ENCODE results near the gene MACROD2.

Gene MACROD2

DNA sequence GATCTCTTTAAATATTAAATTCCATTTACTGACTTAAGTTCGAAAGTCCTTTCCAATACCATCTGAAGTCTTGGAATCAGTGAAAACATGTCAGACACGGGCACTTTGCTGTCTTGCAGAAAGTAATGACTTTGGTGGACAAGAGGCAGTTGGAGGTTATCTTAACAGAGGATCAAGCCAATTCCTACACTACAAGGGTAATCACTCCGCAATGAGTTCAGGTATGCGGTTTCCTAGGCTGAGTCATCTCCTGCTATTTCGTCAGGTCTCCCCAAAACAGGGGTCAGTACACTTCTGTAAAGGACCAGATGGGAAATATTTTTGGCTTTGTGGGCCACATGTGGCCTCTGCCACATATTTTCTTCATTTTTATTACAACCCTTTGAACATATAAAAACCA, 1921.3 kb downstream of the MACROD2 start:
- no peak for DNase-seq

DNA sequence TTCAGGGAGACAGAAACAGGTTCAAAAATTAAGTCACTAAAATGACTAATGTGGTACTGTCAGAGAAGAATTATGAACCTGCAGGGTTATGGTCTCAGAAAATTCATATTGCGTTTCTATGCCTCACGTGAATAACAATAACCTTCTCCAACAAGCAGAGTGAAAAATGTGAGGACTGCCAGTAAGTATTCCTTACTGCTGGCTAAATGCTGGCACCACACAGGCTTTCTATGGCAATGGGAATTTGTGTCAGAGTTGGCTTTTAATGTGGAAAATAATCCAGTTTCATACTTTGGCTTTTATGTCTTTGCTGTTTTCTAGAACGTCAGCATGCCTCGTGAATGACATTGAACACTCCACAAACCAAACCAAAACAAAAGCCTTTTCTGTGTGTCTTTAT, 1922.0 kb downstream of the MACROD2 start:
- DNase-seq, result no peak

DNA sequence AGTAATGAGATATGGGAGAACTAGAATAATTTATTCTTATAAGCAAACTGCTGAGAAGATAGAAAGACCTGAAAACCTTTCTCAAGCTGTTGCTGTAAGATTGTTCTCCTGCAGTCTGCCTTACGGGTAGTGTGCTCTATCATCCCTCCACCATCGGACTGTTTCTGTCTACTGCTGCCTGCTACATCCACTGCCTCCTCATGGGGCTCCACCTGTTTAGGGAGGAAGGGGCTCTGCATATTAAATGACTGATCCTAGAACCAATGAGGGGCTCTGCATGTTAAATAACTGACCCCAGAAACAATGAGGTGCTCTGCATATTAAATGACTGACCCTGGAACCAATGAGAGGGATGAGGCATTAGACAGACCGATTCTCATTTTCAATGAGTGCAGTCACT, 1923.3 kb downstream of the MACROD2 start:
- DNase-seq, result no peak

DNA sequence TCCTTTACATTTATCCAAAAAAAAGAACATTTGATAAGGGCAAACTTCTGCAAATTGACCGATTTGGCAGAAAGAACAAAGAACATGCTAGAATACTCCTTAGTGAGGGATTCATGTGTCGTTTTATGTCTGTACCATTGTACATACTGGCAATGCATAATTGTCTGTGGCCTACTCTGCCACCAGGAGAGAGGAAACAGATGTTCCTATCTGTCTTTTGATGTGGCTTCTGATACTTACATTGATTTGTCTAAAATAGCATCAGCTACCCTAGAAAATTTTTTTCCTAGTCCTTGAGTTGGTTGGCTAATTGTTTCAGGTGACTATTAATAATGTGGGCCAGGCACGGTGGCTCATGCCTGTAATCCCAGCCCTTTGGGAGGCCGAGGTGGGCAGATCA, 1923.8 kb downstream of the MACROD2 start:
- DNase-seq, result no peak

DNA sequence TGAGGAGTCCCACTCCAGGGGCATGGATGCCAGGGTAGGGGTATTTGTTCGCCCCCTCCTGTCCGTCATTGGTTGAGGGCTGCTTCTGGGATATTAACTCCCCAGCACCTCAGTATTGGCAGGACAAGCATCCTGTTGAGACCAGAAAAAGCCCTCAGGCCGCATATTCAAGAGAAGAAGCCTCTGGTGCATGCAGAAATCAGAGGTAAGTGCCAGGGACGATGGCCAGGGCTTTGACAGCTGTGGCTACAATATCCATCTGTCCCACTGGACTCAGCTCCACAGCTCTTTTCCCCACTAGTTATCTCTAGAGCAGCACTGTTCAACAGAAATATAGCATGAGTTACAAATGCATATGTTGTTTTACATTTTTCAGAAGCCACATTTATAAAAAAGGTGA, 1926.6 kb downstream of the MACROD2 start:
- no peak for DNase-seq

DNA sequence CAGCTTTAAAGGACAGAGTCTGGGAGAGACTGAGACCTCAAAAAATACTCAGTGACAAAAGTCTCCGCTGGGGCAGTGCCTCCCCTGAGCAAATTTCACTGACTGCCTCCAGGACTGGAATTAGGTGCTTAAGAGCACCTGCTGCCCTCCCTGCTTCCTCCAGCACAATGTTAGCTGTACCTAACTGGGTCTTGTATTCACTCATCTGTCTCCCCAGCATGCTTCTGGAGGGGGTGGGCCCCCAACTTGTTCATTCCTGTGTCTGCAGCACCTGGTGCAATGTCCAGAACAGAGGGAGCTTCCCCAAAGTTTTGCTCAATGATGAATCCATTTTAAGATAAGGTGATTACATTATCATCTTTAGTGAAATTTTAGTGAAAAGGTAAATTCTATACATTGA, 1927.2 kb downstream of the MACROD2 start:
- no peak for DNase-seq

DNA sequence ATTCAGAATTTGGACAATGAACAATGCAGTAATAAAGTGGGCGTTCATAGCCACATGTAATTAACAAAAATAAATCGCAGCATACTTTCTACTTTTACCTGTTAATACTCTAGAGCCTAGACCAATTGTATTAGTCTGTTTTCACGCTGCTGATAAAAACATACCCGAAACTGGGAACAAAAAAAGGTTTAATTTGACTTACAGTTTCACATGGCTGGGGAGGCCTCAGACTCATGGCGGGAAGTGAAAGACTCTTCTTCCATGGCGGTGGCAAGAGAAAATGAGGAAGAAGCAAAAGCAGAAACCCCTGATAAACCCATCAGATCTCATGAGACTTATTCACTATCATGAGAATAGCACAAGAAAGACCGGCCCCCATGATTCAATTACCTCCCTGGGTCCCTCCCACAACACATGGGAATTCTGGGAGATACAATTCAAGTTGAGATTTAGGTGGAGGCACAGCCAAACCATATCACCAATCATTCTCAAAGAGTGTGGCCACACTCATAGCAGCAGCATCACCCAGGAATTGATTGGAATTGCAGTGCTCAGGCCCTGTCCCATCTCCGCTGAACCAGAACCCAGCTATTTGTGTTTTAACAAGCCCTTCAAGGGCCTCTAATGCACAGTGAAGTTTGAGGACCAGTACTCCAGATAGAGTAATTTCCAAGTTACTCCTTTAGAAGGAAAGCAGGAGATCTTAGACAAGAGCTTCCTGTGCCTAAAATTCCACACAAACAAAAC, 1927.9 kb downstream of the MACROD2 start:
- no peak for DNase-seq

DNA sequence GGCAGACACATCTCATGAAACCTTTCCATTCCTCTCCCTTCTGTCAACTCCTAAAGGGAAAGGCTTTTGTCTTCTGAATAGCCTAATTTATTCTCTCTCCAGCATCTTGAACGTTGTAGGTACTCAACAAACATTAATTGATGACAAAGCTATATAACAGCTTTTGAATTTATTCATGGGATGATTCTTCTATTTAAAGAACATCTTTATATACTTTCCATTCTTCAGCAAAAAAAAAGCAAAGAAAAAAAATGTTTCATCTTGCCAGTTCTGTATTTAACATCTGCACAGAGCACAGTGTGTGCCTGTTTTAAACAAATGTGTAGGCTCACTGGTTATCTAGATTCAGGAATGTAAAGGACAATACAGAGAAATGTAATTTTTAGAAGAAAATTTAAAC, 1929.2 kb downstream of the MACROD2 start:
- DNase-seq, result no peak

DNA sequence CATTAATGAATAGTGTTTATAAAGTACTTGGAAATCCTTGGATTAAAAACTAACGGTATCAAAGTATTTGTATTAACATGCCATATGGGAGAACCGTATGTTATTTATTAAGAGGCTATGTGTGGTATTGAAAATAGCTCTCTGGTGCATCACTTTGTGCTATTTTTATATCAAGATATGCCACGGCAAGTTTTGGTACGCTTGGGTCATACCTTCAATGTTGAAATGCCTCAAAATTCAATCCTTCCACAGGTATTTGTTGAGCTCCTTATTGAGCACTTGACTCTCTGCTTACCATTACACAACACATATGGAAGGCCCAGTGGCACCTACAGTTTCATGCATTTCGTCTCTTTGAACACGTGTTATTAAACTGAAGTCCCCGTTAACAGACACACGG, 1930.1 kb downstream of the MACROD2 start:
- no peak for DNase-seq

DNA sequence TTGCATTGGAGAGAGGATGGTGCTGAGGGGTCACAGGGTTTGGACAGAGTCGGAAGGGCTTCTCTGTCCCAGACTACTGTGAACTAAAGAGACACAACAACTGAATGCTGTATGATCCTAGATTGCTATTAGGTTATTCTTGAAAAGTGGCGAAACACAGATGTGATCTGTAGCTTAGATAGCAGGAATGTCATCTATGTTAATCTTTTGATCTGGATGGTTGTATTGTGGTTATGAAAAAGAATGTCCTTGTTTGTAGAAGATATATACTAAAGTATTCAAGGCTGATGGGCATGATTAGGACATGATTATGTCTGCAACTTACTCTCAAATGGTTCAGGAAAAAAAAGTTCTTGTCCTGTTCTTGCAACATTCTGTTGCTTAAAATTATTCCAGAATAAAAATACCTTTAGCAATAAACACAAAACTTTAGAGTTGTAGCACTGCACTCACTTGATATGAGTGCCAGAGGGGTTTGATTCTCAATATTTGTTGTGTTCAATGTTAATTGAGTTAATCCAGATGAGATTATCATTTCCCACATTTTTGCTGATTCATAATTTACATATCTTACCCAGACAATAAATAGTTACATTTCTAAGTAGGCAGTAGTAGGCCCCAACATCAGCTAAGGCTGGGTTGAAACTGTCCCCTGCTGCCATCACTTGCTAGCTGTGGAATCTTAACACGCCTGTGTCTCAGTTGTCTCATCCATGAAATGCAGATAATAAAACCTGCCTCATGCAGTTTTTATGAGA, 1932.8 kb downstream of the MACROD2 start:
- no peak for DNase-seq

DNA sequence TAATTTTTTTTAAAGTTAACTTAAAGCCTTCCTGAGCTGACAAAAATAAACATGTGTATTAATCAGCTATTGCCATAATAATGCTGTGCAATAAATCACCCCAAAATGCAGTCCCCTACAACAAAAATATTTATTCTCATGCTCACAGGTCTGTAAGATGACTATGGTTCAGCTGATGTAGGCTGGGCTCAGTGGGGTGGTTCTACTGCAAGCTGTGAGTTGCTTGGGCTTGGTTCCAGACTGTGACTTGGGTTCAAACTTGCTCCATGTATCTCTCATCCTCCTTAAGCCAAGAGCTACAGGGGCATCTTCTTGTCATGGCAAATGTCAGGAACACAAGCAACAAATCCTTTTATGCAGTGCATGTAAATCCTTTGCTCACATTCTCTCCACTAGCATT, 1933.6 kb downstream of the MACROD2 start:
- no peak for DNase-seq

DNA sequence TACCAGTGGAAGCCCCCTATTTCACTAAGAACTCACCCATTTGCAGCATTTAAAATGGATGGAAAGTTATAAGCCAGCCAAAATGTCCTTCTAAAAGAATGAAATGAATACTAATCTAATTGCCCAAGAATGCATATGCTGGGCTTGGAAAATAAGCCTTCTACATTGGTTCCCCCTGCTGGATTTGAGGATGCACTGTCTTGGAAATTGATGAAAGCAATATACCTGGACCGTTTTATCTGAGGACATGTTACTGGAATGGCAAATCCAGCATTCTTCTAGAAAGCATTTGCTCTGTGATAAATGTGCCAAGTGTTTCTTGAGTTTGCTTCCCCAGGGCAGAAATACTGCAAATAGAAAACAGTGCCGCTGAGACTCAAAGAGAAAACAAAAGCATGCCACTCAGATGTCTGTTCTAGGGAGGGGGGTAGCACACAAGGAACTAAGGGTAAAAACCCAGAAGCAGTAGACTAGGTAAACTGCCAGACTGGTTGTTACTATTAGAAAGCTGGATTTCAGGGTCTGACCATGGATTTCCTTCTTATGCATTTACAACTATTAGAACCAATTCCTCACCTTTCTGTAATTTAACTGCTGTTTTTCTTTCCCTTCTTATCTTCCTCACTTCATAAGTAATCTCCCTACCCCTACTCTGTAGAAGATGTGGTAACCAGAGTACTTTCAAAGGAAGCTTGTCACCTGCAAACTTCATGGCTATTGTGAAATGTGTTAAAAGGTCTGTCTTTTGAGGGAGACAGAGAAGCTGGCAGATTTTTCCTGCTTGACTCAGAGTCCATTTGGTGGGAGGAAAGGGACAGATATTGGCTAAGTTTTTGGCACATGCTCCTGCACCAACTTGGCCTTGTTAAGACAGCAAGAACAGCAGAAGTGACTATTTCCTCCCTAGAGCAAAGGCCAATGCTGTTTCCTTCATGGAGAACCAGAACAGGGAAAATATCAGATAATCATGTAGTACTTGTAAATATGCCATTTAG, 1935.3 kb downstream of the MACROD2 start:
- no peak for DNase-seq

DNA sequence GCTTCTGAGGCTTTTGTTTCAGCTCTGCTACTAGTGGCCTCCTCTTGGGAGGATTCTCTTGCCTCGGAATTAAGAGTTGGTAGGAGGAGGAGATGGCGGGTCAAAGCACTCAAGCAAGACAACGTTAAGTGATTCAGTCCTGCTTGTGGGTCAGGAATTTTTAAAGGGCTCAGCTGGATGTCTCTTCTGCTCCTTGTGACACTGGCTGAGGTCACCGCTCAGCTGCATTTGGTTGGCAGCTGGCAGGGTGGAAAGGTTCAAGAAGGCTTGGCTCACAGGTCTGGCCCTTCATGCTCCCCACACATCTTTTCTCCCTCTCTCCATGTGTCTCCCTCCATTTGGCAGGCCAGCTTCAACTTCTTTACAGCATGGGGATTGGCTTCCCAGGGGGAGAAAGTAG, 1936.6 kb downstream of the MACROD2 start:
- no peak for DNase-seq

DNA sequence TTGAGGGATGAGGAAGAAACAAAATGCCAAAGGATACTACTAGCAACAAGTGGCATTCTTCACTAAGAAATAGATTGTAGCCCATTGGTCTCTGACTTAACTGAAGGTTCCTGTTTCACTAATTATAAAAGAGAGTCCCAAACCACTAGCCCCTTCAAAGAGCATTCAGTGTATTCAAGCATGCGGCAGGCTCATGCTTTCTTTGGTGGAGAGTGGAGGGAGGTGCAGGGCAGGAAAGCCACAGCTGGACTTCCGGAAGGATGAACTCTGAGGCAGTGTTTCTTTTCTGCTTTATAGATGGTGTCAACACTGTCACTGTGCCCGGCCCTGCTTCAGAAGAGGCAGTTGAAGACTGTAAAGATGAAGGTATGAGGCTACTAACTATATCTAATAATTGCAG, 1941.9 kb downstream of the MACROD2 start:
- DNase-seq, result no peak

DNA sequence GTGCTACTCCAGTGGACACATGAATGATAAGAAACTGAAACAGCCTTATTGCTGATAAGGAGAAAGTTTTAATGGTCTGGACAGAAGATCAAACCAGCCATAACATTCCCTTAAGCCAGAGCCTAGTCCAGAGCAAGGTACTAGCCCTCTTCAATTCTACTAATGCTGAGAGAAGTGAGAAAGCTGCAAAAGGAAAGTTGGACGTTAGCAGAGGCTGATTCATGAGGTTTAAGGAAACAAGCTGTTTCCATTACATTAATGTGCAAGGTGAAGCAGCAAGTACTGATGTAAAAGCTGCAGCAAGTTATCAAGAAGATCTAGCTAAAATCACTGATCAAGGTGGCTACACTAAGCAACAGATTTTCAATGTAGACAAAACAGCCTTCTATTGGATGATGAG, 1943.5 kb downstream of the MACROD2 start:
- DNase-seq, result no peak

DNA sequence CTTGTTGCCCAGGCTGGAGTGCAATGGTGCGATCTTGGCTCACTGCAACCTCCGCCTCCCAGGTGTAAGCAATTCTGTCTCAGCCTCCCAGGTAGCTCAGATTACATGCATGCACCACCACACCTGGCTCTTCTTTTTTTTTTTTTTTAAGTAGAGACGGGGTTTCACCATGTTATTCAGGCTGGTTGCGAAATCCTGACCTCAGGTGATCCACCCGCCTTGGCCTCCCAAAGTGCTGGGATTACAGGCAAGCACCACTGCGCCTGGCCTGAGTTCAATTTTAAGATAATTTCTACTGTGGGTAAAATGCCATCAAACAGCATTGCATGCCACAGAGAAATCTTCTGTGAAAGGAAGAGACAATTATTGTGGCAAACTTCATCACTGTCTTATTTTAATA, 1944.8 kb downstream of the MACROD2 start:
- no peak for DNase-seq

DNA sequence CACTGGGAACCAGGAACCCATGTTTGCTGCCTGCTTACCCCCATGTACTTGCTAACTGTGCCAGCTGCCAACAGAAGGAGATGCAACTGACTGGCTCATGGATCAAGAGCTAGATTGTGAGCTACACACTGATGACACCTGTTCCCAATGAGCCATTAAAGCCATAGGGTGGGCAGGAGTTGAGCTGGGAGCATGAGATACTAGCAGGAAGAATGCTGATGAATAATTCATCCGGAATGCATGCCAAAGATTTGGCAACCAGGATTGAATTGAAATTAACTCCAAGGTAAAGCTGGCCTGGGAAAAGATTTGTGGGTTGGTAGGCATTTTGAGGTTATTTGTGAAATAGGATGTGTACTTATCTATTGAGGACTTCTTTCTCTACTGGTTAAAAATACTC, 1946.8 kb downstream of the MACROD2 start:
- no peak for DNase-seq

DNA sequence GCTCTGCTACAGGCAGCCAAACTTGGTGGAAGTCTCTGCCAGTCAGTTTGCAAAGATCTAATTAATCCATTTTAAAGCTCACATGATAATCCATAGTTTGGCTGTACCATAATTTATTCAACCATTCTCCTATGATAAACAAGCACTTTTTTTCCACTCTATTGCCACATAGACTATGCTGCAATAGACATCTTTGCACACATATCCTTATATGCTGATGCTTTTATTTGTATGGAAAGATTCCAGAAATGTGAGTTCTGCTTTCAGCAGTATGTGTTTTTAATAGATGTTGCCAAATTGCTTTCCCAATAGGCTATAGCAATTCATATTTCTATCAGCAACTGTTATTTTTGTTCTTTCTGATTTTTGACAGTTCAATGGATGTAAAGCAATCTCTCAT, 1950.0 kb downstream of the MACROD2 start:
- no peak for DNase-seq

DNA sequence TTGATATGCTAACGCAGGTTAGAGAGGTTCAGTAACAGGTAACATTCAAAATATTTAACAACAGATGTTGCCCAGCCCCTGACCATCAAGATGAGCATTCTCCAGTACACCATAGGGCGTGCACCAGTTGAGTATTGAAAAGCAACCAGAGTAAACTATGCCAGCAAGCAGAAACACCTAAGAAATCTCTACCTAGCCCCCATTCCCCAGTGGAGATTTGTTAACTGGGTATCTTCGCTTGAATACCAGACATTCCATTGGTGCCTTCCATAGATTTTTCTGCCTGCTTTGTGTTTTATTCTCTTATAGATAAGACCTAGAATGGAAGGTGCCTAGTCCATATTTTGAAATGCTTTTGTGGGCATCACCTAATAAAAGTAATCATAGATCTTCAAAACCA, 1954.1 kb downstream of the MACROD2 start:
- DNase-seq, result no peak

DNA sequence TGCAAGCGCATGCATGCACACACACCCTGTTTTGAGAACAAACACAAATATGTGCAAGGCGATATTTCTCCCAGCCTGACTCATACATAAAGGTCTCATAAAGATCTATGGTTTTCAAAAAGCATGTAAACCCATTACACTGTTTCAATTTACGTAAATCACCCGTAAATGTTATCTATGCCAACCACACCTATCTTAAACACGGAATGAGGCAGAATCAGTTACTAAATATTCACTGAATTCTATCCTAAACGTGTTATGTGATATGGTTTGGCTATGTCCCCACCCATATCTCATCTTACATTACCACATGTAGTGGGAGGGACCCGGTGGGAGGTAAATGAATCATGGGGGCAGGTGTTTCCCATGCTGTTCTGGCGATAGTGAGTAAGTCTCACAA, 1956.3 kb downstream of the MACROD2 start:
- no peak for DNase-seq

DNA sequence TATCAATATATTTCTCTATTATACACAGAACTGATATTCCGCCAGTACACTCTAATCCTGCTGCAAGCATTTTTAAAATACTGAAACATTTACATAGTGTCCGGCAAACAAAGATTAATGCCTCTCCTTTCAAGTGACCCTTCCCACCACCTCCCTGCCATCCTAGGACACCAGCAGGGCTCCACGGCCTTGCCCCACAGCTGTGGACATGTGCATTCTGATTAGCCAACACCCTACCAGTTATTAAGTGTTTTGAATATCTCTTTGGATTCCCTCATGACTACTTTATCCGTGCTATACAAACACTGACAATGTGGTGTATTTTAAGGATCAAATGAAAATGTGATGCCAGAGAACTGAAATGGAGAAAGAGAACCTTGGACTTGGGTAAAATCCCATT, 1962.8 kb downstream of the MACROD2 start:
- no peak for DNase-seq

DNA sequence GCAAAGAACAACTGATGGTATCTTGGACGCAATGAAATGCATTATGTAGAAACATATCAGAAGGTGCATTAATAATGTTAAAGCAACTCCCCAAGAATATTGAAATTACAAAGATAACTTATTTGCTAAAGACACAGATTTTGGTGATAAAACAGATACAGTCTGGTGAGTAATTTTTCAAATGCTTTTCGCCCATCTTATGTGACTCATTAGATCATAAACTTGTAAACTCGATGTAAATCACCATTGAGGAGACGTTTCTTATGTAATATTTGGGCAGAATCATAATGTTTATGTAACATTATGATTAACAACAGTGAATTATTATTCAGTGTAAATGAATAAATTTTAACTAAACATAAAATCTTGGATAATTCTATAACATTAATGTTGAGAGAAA, 1969.8 kb downstream of the MACROD2 start:
- no peak for DNase-seq

DNA sequence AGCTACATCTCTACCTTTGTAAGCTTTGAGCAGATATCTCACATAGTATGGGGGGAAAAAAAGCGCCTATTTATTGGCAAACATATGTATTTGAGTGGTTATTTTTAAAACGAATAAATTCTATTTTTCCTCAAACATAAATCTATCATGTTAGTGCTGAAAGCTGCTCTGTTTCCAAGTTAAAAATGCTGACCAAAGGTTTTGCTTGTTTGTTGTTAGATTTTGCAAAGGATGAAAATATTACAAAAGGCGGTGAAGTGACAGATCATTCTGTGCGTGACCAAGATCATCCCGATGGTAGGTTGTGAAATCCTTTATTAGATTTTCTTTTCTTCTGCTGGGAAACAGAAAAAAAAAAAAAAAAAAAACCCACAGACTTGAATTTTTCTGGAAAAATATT, 1972.0 kb downstream of the MACROD2 start:
- DNase-seq, result no peak

All from T-helper 1 cell (primary cell).